ENCODE measurements around the gene HINT2.

The HINT2 gene

GRCh38 chr9:35781066-35781465, 33.8 kb downstream of the HINT2 start:
- no peak overlapping the region for H3K4me3 ChIP-seq (ENCODE audit: low read depth, low read length)

- H3K4me3 ChIP-seq (ENCODE audit: low read depth, low read length), result no peak overlapping the region
Measured at GRCh38 chr9:35778496-35778895, 36.3 kb downstream of the HINT2 start.

DNA sequence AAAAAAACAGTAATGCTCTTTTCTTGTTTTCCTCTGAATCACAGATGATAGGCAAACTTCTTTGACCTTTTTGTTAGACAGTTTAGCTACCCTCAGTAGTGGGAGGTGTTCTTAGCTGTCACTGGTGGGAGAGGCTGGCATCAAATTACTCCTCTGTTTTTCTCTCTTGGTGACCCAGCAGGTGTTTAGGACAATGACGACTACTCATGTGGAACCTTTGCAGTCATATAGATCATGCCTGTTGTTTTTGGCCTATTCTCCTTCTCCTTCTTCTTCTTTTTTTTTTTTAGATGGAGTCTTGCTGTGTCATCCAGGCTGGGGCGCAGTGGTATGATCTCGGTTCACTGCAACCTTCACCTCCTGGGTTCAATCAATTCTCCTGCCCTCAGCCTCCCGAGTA, 38.8 kb downstream of the HINT2 start:
- H3K4me3 ChIP-seq (ENCODE audit: low read depth, low read length), result no peak overlapping the region

DNA sequence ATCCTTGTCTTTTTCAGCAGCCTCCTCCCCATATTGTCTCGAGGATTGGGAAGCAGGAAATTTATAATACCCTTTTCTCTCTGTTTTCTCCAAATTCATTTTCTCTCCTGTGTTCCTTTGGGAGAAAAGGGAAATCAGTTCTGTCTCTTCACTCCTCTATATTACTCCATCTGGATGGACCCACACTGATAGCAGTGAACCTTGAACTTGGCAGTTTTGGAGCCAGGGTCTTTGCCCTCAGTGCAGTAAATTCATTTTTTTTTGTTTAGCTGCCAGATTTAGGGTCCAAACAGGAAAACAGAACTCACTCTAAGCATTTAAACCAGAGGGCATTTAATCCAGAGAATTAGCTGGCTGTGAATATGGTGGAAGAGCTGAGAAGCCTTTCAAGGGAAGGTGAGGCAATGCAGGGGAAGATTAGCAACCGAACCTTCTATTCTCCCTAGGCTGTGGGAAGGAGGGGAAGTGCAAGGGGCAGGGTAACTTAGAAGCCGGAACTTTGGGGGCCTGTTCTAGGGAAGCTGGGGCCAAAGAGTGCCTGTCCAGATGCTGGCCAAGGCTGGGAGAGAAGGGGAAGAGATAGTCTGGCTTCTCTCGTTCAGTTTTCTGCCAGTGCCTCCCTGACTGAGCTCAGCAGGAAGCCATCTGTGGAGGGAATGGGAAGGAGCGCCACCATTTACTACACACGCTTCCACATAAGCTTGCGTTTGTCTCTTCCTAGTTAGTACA, 39.8 kb downstream of the HINT2 start:
- H3K4me3 ChIP-seq (ENCODE audit: low read depth, low read length), result no peak overlapping the region

DNA sequence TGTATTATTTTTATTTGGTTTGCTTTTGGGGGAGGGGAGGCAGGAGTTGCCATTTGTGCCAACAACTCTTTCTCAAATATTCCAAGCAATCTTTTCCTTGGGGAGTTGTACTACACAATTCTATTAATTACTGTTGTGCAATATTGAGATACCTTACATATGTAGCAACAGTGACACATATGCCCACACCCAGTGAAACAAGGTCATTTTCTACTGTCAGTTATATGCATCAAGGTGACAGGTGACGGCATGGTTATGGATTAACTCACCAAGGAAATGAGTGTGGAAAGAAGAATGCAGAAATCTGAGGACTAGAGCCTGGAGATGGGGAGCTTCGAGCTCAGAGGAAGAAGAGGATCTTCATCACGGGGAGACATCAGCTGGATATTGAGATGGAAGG, 42.9 kb downstream of the HINT2 start:
- no peak overlapping the region for H3K4me3 ChIP-seq (ENCODE audit: low read depth, low read length)

- H3K4me3 ChIP-seq (ENCODE audit: low read depth, low read length), result no peak overlapping the region
Measured at GRCh38 chr9:35771534-35771933, 43.3 kb downstream of the HINT2 start.

GRCh38 chr9:35771075-35771433, 43.8 kb downstream of the HINT2 start:
- H3K4me3 ChIP-seq (ENCODE audit: low read depth, low read length), result no peak overlapping the region

DNA sequence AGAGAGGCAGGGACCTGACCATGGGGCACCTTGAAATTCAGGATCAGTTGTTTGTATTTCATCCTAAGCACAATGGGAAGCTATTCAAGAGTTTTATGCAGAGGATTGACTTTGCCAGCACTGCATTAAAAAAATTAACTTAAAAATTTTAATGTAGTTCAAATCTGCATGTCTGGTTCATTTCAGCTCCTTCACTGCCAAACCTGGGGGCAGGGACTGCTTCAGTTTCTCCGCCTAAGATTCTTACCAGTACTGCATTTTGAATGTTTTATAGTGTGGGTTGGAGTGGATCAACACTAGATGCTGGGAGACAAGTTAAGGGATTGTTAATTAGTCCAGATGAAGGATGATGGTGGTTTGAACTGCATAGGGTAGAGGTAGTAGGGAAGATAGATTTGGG, 45.1 kb downstream of the HINT2 start:
- H3K4me3 ChIP-seq (ENCODE audit: low read depth, low read length), result no peak overlapping the region

DNA sequence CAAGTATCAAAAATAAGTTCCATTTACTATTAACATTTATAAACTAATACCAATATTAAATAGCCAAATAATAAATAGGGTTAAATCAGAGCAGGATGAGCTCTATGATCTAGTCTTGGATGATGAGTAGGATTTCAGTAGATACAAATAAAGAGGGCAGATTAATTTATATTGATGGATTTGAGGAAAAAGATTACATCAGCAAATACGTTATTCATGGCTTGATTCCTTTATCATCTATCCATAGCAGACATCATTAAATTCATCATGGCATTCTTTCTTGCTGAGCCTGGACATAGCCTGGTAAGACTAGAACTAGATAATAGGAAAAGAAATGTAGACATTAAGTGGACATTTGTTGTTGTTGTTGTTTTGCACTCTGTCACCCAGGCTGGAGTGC, 47.4 kb downstream of the HINT2 start:
- no peak overlapping the region for H3K4me3 ChIP-seq (ENCODE audit: low read depth, low read length)

- no peak overlapping the region for H3K4me3 ChIP-seq (ENCODE audit: low read depth, low read length)
Measured at GRCh38 chr9:35766997-35767396, 47.8 kb downstream of the HINT2 start.

- no peak overlapping the region for H3K4me3 ChIP-seq (ENCODE audit: low read depth, low read length)
Measured at GRCh38 chr9:35763803-35764202, 51.0 kb downstream of the HINT2 start.

GRCh38 chr9:35763181-35763580, 51.7 kb downstream of the HINT2 start:
- no peak overlapping the region for H3K4me3 ChIP-seq (ENCODE audit: low read depth, low read length)

Measured in iPS-11a (cell line).